ENCODE data around the gene XPC.

DNA sequence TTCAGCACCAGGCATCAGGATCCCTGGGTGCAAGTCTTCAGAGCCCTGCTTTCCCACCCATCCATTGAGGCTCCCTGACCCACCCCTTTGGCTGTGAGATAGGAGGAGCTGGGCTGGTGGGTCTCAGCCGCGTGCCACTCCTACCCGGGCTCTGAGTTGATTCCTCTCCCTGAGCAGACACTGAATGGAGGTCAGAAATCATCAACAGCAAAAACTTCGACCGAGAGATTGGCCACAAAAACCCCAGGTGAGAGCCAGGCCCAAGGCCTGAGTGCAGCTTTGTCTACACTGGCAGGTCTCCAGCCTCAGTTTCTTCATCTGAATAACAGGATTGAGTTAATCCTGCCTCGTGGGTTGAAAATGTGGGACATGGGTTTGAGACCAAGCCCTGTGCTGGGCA, 45.7 kb downstream of the XPC start:
- TF ChIP-seq EP300 (IDR thresholded peaks at IDR 0.05; ENCODE audit: borderline replicate concordance) (no peak), TAF1 (IDR thresholded peaks at IDR 0.05; ENCODE audit: low read depth) (no peak), RAD21 (IDR thresholded peaks at IDR 0.05; ENCODE audit: low read depth) (no peak)
- TF ChIP-seq, protein P1, sequence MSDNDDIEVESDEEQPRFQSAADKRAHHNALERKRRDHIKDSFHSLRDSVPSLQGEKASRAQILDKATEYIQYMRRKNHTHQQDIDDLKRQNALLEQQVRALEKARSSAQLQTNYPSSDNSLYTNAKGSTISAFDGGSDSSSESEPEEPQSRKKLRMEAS (IDR thresholded peaks at IDR 0.05), result no peak

All from Ishikawa (cell line).